Measurements from ENCODE around the gene RTN1. TPM values are rescaled to one million over a fixed set of nuclear protein-coding genes. Genes with fewer than 3 reads are reported as not detected.

Gene RTN1
- total and polyA plus RNA-seq, 2 of the 8 experiments (the other 6 are each of a cell fraction or from before 2014, with no cell fraction given), result 2.8 to 4.9 TPM

DNA sequence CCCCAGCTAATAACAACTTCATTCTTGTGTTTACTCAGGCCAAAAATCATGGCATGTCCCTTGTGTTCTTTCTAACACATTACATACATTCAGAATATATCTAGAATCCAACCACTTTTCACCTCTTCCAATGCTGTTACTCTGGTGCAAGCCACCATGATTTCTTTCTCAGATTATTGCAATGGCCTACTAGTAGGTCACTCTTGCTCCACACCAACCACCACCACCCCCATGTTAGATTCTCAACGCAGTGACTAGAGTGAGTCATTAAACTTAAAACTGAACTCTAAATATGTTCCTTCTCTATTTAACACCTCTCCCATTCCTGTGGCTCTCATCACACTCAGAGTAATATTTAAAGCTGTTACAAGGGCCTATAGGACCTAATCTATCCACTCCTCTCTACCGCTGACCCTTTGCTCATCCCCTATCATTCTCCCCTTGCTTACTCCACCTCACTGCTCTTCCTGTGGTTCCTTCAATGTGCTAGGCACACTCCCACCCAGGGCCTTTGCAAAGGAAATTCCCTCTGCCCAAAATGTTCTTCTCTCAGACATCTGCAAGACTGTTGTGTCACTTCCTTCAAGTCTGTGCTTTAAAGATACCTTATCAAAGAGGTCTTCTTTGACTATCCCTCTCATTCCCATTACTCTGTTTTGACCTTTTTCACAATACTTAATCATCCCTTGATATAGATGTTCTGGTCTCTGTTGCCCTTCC lies 6.6 kb downstream of the RTN1 start:
- Histone ChIP-seq H3K4ac (replicated peaks; ENCODE audit: insufficient read length, low read depth, low read length) (no peak overlapping the region), H3K23me2 (ENCODE audit: low read depth, low read length) (no peaks in the 10 kb centered on the region), H2BK120ac (replicated peaks; ENCODE audit: low read depth, low read length) (no peak overlapping the region), H3K27me3 (replicated peaks in 1 of 4; ENCODE audit: control insufficient read depth in 3 of 4, extremely low read depth in 1 of 4, insufficient read depth in 3 of 4, low read length in 3 of 4) (peaks cover 0 to 3% (median 2%) of the 10 kb centered on the region in 4 experiments; a peak in 4 of 7 replicates), H3K79me1 (ENCODE audit: low read depth, low read length) (no peaks in the 10 kb centered on the region), H2BK5ac (ENCODE audit: low read depth, low read length) (no peak overlapping the region), H4K5ac (ENCODE audit: insufficient read length, low read depth, low read length) (no peak overlapping the region), H4K20me1 (replicated peaks in 1 of 2; ENCODE audit: control insufficient read depth in 1 of 2, insufficient read depth in 2 of 2, low read length in 2 of 2) (no peaks in the 10 kb centered on the region), H3K23ac (ENCODE audit: insufficient read length) (no peak overlapping the region), H3K14ac (ENCODE audit: insufficient read length) (no peak overlapping the region), H2BK15ac (ENCODE audit: low read length) (no peak overlapping the region), H3K4me2 (ENCODE audit: insufficient read depth in 1 of 2, low read depth in 2 of 2, low read length in 2 of 2) (no peak overlapping the region), H2BK20ac (ENCODE audit: low read length) (no peak overlapping the region), H3K9me3 (ENCODE audit: insufficient read depth in 2 of 2, low read depth in 1 of 2, low read length in 1 of 2) (peaks cover 3 to 4% of the 10 kb centered on the region in 2 experiments; a peak in 2 of 4 replicates), H4K91ac (replicated peaks; ENCODE audit: insufficient read length, low read length) (no peak overlapping the region), H2AK5ac (ENCODE audit: low read depth, low read length) (no peak overlapping the region), H3K56ac (replicated peaks; ENCODE audit: insufficient read length, low read depth, low read length) (no peak overlapping the region), H4K8ac (ENCODE audit: extremely low read depth, insufficient read depth, low read length) (no peak overlapping the region), H3K4me1 (replicated peaks in 1 of 4; ENCODE audit: control insufficient read depth in 3 of 4, insufficient read depth in 4 of 4, low read length in 3 of 4) (no peaks in the 10 kb centered on the region), H3K4me3 (ENCODE audit: extremely low read depth in 1 of 4, insufficient read depth in 2 of 4, low read depth in 3 of 4, low read length in 4 of 4) (no peak overlapping the region), H3K27ac (ENCODE audit: low read depth, low read length) (no peak overlapping the region), H2AFZ (ENCODE audit: low read length) (no peak overlapping the region), H3K36me3 (ENCODE audit: control insufficient read depth in 2 of 4, insufficient read depth in 4 of 4, low read length in 3 of 4) (no peaks in the 10 kb centered on the region), H2BK12ac (ENCODE audit: low read depth, low read length) (no peak overlapping the region), H3K18ac (ENCODE audit: extremely low read depth, low read length) (no peak overlapping the region), H3K79me2 (ENCODE audit: control insufficient read depth in 1 of 2, insufficient read depth in 2 of 2, low read length in 2 of 2) (no peaks in the 10 kb centered on the region), H3K9ac (replicated peaks in 1 of 4; ENCODE audit: extremely low read depth in 1 of 4, low read depth in 3 of 4, low read length in 3 of 4) (no peak overlapping the region; a peak in 1 of 7 replicates)
- no peak for FAIRE-seq
- WGBS, 2 experiments (ENCODE audit: extremely low coverage in 1 of 2, insufficient coverage in 1 of 2, insufficient read length in 1 of 2, insufficient replicate concordance in 2 of 2, low coverage in 1 of 2, low lambda C conversion rate in 2 of 2, missing lambda C conversion rate in 1 of 2), result 77% methylated on average over 2 of the region's 2 CpGs; no CpG with 5 or more reads in 1 of the 2 experiments
- POLR2A ChIA-PET (ENCODE audit: partially characterized antibody), result no interaction called here
- CTCF ChIA-PET (ENCODE audit: partially characterized antibody), result no interaction called here
- DNase-seq (ENCODE audit: low read depth in 1 of 2, low spot score in 2 of 2), result no peak
- no peak for TF ChIP-seq SP4 (IDR thresholded peaks at IDR 0.05; ENCODE audit: low read length)
- no peak for TF ChIP-seq CREB1 (IDR thresholded peaks at IDR 0.05)
- TF ChIP-seq RNF2 (IDR thresholded peaks at IDR 0.05; ENCODE audit: borderline replicate concordance, low read depth, low read length, missing control alignments, poor library complexity, severe bottlenecking), result no peak
- no peak for TF ChIP-seq NRF1 (IDR thresholded peaks at IDR 0.05; ENCODE audit: low read depth, low read length)
- no peak for TF ChIP-seq TEAD4 (IDR thresholded peaks at IDR 0.05; ENCODE audit: low read depth, low read length)
- TF ChIP-seq YY1 (IDR thresholded peaks at IDR 0.05; ENCODE audit: low read depth, low read length), result no peak
- no peak for TF ChIP-seq JUND (IDR thresholded peaks at IDR 0.05; ENCODE audit: low read length)
- TF ChIP-seq NANOG (IDR thresholded peaks at IDR 0.05; ENCODE audit: insufficient read depth, low read depth, low read length, poor library complexity, severe bottlenecking), result no peak
- TF ChIP-seq BRCA1 (IDR thresholded peaks at IDR 0.05; ENCODE audit: low read depth, low read length), result no peak
- TF ChIP-seq MAFK (IDR thresholded peaks at IDR 0.05; ENCODE audit: low read depth, low read length), result no peak
- TF ChIP-seq POLR2AphosphoS5 (IDR thresholded peaks at IDR 0.05; ENCODE audit: low read depth, low read length), result no peak
- TF ChIP-seq TBP (IDR thresholded peaks at IDR 0.05; ENCODE audit: low read depth, low read length), result no peak
- TF ChIP-seq GABPA (IDR thresholded peaks at IDR 0.05; ENCODE audit: borderline replicate concordance, insufficient read depth, low read length), result no peak
- no peak for TF ChIP-seq CHD1 (IDR thresholded peaks at IDR 0.05; ENCODE audit: low read depth, low read length)

Data from H1 (cell line).